Small intestine (tissue), 16 donors: ENCODE data around the gene MRPL28. TPM values are rescaled to one million over a fixed set of nuclear protein-coding genes. Genes with fewer than 3 reads are reported as not detected.
"Not testable (repeated sequence)": the region's sequence is repeated elsewhere in the genome, so short reads cannot be mapped to it uniquely, and the experiment has no call there.

Source experiments
- DNase-seq, 2 donors: peaks; one replicate each; pipeline versions ENCODE4 v3.0.0 to v3.0.0-alpha.2; 2013
- FAIRE-seq: peaks from 2 replicates; lab custom pipeline; 2012; peaks lifted over from hg19 to GRCh38; lab: Jason Lieb, UNC
- H3K27ac ChIP-seq, 3 donors: one replicate each; pipeline ENCODE4 v1.5.1; 2013; ENCODE audit warnings: low read length in 2 of 3, mild to moderate bottlenecking in 2 of 3, control low read depth in 1 of 3, inconsistent platforms in 1 of 3, low read depth in 1 of 3, moderate library complexity in 1 of 3
- H3K27me3 ChIP-seq, 3 donors: one replicate each; pipeline ENCODE4 v1.6.1; 2013; ENCODE audit warnings: low read length in 3 of 3, inconsistent platforms in 1 of 3; ENCODE audit not compliant: control insufficient read depth in 3 of 3, insufficient read depth in 3 of 3
- H3K36me3 ChIP-seq, 3 donors: one replicate each; pipeline ENCODE4 v1.6.1; 2013; ENCODE audit warnings: low read length in 3 of 3, inconsistent platforms in 1 of 3, low read depth in 1 of 3, mild to moderate bottlenecking in 1 of 3, moderate library complexity in 1 of 3; ENCODE audit not compliant: control insufficient read depth in 3 of 3, insufficient read depth in 2 of 3
- H3K4me1 ChIP-seq, 3 donors: one replicate each; pipeline ENCODE4 v1.6.1; 2013; ENCODE audit warnings: low read length in 2 of 3, inconsistent platforms in 1 of 3, low read depth in 1 of 3, mild to moderate bottlenecking in 1 of 3, moderate library complexity in 1 of 3; ENCODE audit not compliant: control insufficient read depth in 3 of 3, insufficient read depth in 2 of 3
- H3K4me3 ChIP-seq, 3 donors: one replicate each; pipeline ENCODE4 v1.5.1; 2013; ENCODE audit warnings: low read length in 3 of 3, control low read depth in 1 of 3, inconsistent platforms in 1 of 3, low read depth in 1 of 3, mild to moderate bottlenecking in 1 of 3, moderate library complexity in 1 of 3
- H3K9me3 ChIP-seq, 2 donors: one replicate each; pipeline ENCODE4 v1.6.1; 2013; ENCODE audit warnings: low read depth in 1 of 2, low read length in 1 of 2; ENCODE audit not compliant: control insufficient read depth in 2 of 2, insufficient read depth in 1 of 2
- WGBS, 3 donors: extraction: QIAGEN DNeasy Blood & Tissue Kit; methylation state at CpG; one replicate each; pipeline ENCODE4 v1.1.7; 2013; 5-methylcytosine and 5-hydroxymethylcytosine counted together
- long read RNA-seq, 10 donors: transcript quantifications; one replicate each; lab custom pipeline, GENCODE V29; 2026
- polyA plus RNA-seq, 4 donors: library from polyadenylated mRNA; stranded (reverse) in 3 of 4; unstranded in 1 of 4; fragments of 200-250 nt in 3 of 4; fragments of 120-200 nt in 1 of 4; gene quantifications; one replicate each; pipeline versions ENCODE4 v1.2.1 to v1.2.3, GENCODE V29; 2013
- donor health status: healthy with polysubstance abuse.
- donor health status: control.
- donor health status: control.
- donor health status: Bipolar disorder and iron deficiency.
- donor health status: healthy.

MRPL28 gene
- polyA plus RNA-seq: 100 to 1,000 TPM in 1 of 4 donors, 10 to 100 TPM in 3; 54.2 to 112 (median 92.1) TPM
- long read RNA-seq, donor 1: 0 reads
- long read RNA-seq, donor 2, partial matches to known transcripts: 6 of 11 reads
- long read RNA-seq, donor 2, other reads (novel, unspliced or antisense): 0 of 11 reads
- long read RNA-seq, donor 3, transcript MRPL28-201 (6 exons, 1,098 nt): major isoform, 7 of 17 reads
- long read RNA-seq, donor 3, partial matches to known transcripts: 10 of 17 reads
- long read RNA-seq, donor 3, other reads (novel, unspliced or antisense): 0 of 17 reads
- long read RNA-seq, donor 4, partial matches to known transcripts: 0 of 1 reads
- long read RNA-seq, donor 4, other reads (novel, unspliced or antisense): 0 of 1 reads
- long read RNA-seq, donor 5, partial matches to known transcripts: 6 of 10 reads
- long read RNA-seq, donor 5, other reads (novel, unspliced or antisense): 0 of 10 reads
- long read RNA-seq, donor 6, transcript MRPL28-201 (6 exons, 1,098 nt): major isoform, 5 of 12 reads
- long read RNA-seq, donor 6, partial matches to known transcripts: 5 of 12 reads
- long read RNA-seq, donor 6, other reads (novel, unspliced or antisense): 0 of 12 reads
- long read RNA-seq, donor 7, transcript MRPL28-201 (6 exons, 1,098 nt): major isoform, 23 of 39 reads
- long read RNA-seq, donor 7, partial matches to known transcripts: 15 of 39 reads
- long read RNA-seq, donor 7, other reads (novel, unspliced or antisense): 0 of 39 reads
- long read RNA-seq, donor 8, partial matches to known transcripts: 0 of 3 reads
- long read RNA-seq, donor 8, other reads (novel, unspliced or antisense): 0 of 3 reads
- long read RNA-seq, donor 9, transcript MRPL28-201 (6 exons, 1,098 nt): major isoform, 5 of 5 reads
- long read RNA-seq, donor 9, partial matches to known transcripts: 0 of 5 reads
- long read RNA-seq, donor 9, other reads (novel, unspliced or antisense): 0 of 5 reads
- long read RNA-seq, donor 10, transcript MRPL28-201 (6 exons, 1,098 nt): major isoform, 14 of 22 reads
- long read RNA-seq, donor 10, partial matches to known transcripts: 8 of 22 reads
- long read RNA-seq, donor 10, other reads (novel, unspliced or antisense): 0 of 22 reads

DNA sequence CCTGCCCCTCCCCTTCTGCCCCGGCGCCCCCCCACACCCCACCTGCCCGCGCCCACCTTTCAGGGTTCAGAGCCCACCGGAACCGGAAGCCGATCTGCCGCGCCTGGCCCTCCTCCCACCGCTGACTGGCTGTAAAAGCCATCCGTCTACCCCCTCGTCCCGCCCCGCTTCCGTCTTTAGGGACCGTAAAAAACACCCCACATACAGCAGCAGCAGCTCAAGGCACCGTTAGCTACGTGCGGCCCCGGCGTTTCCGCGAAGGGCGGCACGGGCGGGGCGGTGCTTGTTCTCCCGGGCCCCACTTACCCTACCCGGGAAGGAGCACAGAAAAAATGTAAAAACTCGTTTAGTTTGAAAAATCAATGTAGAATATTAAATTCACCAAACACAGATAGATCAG is at the start of gene MRPL28:
MRPL28 (minus strand) TSS at position 96 of the 400 bp plus-strand sequence. CDS start 320 bp downstream, outside the sequence.
- peaks cover 0 to 14% (median 0%) of the 10 kb centered on the region in 3 donors for H3K4me1 ChIP-seq
- peak within 1 kb of the TSS; percentile 44 to 59 (median 45) for H3K4me3 ChIP-seq
- 0 to 1% (median 1%) methylated on average over 21 to 30 of the region's 30 CpGs for WGBS, 3 donors
- H3K36me3 ChIP-seq: peaks cover 9 to 86% (median 21%) of the 10 kb centered on the region in 3 donors
- peak within 1 kb of the TSS in 2 of 3 donors; percentile 29 to 67 for H3K27ac ChIP-seq
- H3K27me3 ChIP-seq: no peaks in the 10 kb centered on the region
- peak; percentile 95 for DNase-seq
- no peak for FAIRE-seq
- no peaks in the 10 kb centered on the region for H3K9me3 ChIP-seq

DNA sequence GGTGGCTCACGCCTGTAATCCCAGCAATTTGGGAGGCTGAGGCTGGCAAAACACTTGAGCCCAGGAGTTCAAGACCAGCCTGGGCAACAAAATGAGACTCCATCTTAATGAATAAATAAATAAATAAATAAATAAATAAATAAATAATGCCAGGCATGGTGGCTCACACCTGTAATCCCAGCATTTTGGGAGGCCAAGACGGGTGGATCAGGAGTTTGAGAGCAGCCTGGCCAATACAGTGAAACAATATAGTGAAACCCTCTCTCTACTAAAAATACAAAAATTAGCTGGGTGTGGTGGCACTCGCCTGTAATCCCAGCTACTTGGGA is 44.8 kb upstream of the MRPL28 start:
- H3K27ac ChIP-seq, H3K4me1 ChIP-seq, H3K9me3 ChIP-seq, H3K27me3 ChIP-seq, H3K4me3 ChIP-seq, FAIRE-seq, DNase-seq: not testable (repeated sequence)
- 93 to 100% (median 96%) methylated on average over 3 of the region's 3 CpGs for WGBS, 3 donors
- H3K36me3 ChIP-seq: peaks cover 3 to 28% (median 4%) of the 10 kb centered on the region in 3 donors

DNA sequence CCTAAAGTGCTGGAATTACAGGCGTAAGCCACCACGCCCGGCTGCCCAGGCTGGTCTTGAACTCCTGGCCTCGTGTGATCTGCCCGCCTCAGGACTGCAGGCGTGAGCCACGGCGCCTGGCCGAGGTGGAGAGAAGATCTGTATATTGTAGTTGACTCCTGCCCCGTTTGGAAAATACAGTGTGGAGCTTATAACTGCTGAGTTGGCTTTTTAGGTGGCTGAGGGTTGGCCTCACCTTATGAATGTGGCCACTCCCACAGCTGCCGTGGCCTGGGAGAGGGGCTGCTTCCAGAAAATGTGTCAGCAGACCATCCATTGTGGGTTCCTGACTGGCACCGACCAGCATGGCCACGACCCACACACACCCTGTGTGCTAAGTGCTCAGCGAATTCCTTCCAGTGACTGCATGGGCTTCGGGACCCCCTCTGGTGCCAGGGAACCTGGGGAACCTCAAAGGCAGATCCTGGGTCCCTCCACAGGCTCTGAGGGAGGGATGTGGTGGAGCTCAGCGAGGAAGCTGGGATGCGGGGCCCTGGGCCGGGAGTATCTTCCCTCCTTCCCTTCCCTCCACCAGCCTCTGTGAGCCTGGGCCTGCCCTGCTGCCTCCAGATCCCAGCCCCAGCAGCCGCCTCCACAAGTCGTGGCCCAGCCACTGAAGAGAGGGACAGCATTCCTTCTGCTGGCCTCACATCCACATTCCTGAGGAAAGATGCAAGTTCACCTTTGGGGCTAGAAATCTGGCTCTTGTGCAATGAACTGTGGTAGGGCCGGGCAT is 44.2 kb upstream of the MRPL28 start:
- Histone ChIP-seq H3K27me3 (no peaks in the 10 kb centered on the region), H3K36me3 (peaks cover 3 to 34% (median 4%) of the 10 kb centered on the region in 3 donors), H3K4me1 (peaks cover 0 to 3% (median 0%) of the 10 kb centered on the region in 3 donors), H3K4me3 (no peak overlapping the region), H3K27ac (no peak overlapping the region), H3K9me3 (no peaks in the 10 kb centered on the region)
- 79 to 87% (median 82%) methylated on average over 21 of the region's 21 CpGs for WGBS, 3 donors
- FAIRE-seq (no peak), DNase-seq (no peak)

DNA sequence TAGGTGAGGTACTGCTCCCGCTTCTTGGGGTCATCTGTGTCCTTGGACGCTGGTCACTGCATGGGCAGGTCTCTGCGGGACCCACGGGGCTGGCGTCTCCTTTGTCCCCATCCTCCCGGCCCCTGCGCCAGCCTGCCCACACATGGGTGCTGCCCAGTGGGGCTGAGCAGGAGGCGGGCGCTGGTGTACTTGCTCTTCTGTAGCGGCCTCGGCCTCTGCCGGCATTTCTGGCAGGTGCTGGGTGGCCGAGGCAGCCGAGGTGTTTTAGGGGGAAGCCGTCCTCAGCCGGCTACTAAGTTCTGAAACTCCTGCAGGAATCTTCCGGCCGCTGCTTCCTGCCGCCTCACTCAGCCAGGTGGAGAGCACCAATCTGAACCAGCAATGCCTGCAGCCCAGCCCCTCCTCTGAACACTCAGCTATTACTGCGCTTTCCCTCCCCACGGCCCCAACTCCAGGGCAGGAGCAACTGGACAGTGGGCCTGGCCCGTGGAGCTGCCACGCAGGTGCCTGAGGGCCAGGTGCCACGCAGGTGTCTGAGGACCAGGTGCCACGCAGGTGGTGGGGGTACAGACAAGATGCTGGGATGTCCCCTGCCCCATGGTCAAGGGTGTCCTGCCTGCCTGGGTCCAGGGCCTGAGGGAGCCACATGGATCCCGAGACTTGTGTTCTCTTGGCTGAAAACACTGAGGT is 41.4 kb upstream of the MRPL28 start:
- 90 to 95% (median 93%) methylated on average over 24 to 26 of the region's 26 CpGs for WGBS, 3 donors

DNA sequence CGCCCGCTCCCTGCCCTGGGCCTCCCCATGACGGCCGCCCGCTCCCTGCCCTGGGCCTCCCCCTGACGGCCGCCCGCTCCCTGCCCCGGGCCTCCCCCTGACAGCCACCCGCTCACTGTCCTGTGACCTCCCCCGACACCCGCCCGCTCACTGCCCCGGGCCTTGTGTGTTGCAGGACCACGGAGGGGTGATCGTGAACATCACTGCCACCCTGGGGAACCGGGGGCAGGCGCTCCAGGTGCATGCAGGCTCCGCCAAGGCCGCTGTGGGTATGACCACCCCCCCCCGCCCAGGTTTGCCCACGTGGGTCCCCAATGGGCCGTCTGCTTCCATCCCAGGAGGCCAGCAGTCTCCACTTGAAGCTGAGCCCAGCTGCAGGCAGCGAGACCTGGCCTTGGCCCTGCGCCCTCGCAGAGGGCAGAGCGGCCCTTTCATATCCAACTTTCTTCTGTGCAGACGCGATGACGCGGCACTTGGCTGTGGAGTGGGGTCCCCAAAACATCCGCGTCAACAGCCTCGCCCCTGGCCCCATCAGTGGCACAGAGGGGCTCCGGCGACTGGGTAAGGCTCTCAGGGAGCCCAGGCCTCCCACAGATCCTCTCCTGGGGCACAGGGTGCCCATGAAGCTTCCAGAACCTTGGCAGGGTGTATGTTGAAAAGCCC is 40.3 kb upstream of the MRPL28 start:
- no peak for FAIRE-seq

More for the DNA sequence above, 41.4 kb upstream of the MRPL28 start:
- H3K27me3 ChIP-seq: no peaks in the 10 kb centered on the region
- H3K27ac ChIP-seq: no peak overlapping the region
- H3K4me3 ChIP-seq: no peak overlapping the region
- peaks cover 4 to 59% (median 5%) of the 10 kb centered on the region in 3 donors for H3K36me3 ChIP-seq
- FAIRE-seq (no peak), DNase-seq (no peak)
- H3K9me3 ChIP-seq: no peaks in the 10 kb centered on the region
- peaks cover 0 to 3% (median 0%) of the 10 kb centered on the region in 3 donors for H3K4me1 ChIP-seq

DNA sequence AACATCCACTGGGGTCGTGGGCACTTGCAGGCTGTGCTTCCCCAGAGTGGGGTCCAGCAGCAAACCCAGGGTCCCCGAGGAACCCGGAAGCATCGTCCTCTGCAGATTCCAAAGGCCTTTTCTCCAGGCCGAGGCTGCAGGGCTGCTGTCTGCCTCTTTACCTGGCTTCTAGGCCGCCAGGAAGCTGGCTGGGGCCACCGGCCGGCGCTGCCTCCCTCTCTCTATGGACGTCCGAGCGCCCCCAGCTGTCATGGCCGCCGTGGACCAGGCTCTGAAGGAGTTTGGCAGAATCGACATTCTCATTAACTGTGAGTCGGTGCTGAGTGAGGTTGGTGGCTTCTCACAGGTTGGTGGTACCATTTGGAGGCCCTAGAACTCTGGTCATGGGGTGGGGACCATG is 36.9 kb upstream of the MRPL28 start:
- no peak for DNase-seq
- 89% methylated on average over 16 of the region's 16 CpGs for WGBS, 3 donors
- no peak overlapping the region for H3K27ac ChIP-seq

More for the DNA sequence above, 40.3 kb upstream of the MRPL28 start:
- peaks cover 4 to 68% (median 5%) of the 10 kb centered on the region in 3 donors for H3K36me3 ChIP-seq
- no peaks in the 10 kb centered on the region for H3K27me3 ChIP-seq
- peaks cover 0 to 11% (median 0%) of the 10 kb centered on the region in 3 donors for H3K4me1 ChIP-seq
- no peak overlapping the region for H3K27ac ChIP-seq
- no peak overlapping the region for H3K4me3 ChIP-seq
- 89 to 93% (median 91%) methylated on average over 31 to 36 of the region's 36 CpGs for WGBS, 3 donors
- DNase-seq: no peak
- H3K9me3 ChIP-seq: no peaks in the 10 kb centered on the region

More for the DNA sequence above, 36.9 kb upstream of the MRPL28 start:
- Histone ChIP-seq H3K9me3 (no peaks in the 10 kb centered on the region), H3K4me1 (peaks cover 0 to 26% (median 3%) of the 10 kb centered on the region in 3 donors), H3K4me3 (no peak overlapping the region), H3K36me3 (peaks cover 4 to 75% (median 5%) of the 10 kb centered on the region in 3 donors), H3K27me3 (no peaks in the 10 kb centered on the region)
- FAIRE-seq: no peak
